Neural cell (in vitro differentiated cells): ENCODE results near the gene ADAMTSL2. TPM values are rescaled to one million over a fixed set of nuclear protein-coding genes. Genes with fewer than 3 reads are reported as not detected.

Experiments
- H2AFZ ChIP-seq: fragments of 200-600, 300-800 bp; sonication (generic), shearing (Covaris generic); 2 replicates; pipeline ENCODE4 v1.6.0; 2014; ENCODE audit warnings: low read depth, mild to moderate bottlenecking, antibody characterized with exemption, low read length, moderate library complexity
- H3F3A ChIP-seq: fragments of 200-600 bp; shearing (Covaris generic); 2 replicates; pipeline ENCODE4 v1.6.1; 2016; ENCODE audit warnings: mild to moderate bottlenecking, moderate library complexity, mixed read lengths, antibody characterized with exemption, low read length; ENCODE audit not compliant: insufficient read depth, poor library complexity, severe bottlenecking
- H3K27ac ChIP-seq: fragments of 200-600, 300-800 bp; sonication (generic), shearing (Covaris generic); 2 replicates; pipeline ENCODE4 v1.5.1; 2014; ENCODE audit warnings: mild to moderate bottlenecking, low read length, moderate library complexity
- H3K27me3 ChIP-seq: fragments of 300-800, 200-600 bp; sonication (generic), shearing (Covaris generic); 2 replicates; pipeline ENCODE4 v1.6.0; 2014; ENCODE audit warnings: mild to moderate bottlenecking, low read depth, low read length, moderate library complexity; ENCODE audit not compliant: insufficient read depth
- H3K36me3 ChIP-seq: fragments of 300-800, 200-600 bp; sonication (generic), shearing (Covaris generic); 2 replicates; pipeline ENCODE4 v1.5.1; 2014; ENCODE audit warnings: mild to moderate bottlenecking, antibody characterized with exemption, low read length, moderate library complexity; ENCODE audit not compliant: insufficient read depth
- H3K4me2 ChIP-seq: fragments of 300-800, 200-600 bp; sonication (generic), shearing (Covaris generic); 2 replicates; pipeline ENCODE4 v1.6.0; 2014; ENCODE audit warnings: mild to moderate bottlenecking, low read length
- H3K4me3 ChIP-seq: fragments of 300-800, 200-600 bp; sonication (generic), shearing (Covaris generic); 2 replicates; pipeline ENCODE4 v1.5.1; 2014; ENCODE audit warnings: mild to moderate bottlenecking, low read length, moderate library complexity
- H3K79me2 ChIP-seq: fragments of 200-600 bp; shearing (Covaris generic); replicated peaks from 2 replicates; pipeline ENCODE4 v1.6.0; 2014; ENCODE audit warnings: mild to moderate bottlenecking, low read length, moderate library complexity; ENCODE audit not compliant: insufficient read depth
- H3K9ac ChIP-seq: fragments of 300-800, 200-600 bp; sonication (generic), shearing (Covaris generic); 2 replicates; pipeline ENCODE4 v1.6.1; 2016; ENCODE audit warnings: mild to moderate bottlenecking, low read length, mixed read lengths
- H3K9me2 ChIP-seq: fragments of 200-600 bp; shearing (Covaris generic); 2 replicates; pipeline ENCODE4 v1.6.1; 2016; ENCODE audit warnings: mild to moderate bottlenecking, low read length, mixed read lengths; ENCODE audit not compliant: insufficient read depth
- H3K9me3 ChIP-seq: fragments of 200-600, 300-800 bp; sonication (generic), shearing (Covaris generic); 2 replicates; pipeline ENCODE4 v1.6.1; 2016; ENCODE audit warnings: mild to moderate bottlenecking, mixed run types, low read length, moderate library complexity, mixed read lengths
- H4K20me1 ChIP-seq: fragments of 200-600 bp; shearing (Covaris generic); 2 replicates; pipeline ENCODE4 v1.6.1; 2016; ENCODE audit warnings: mild to moderate bottlenecking, mixed run types; ENCODE audit not compliant: insufficient read depth
- CTCF ChIP-seq: fragments of 450-650 bp; IDR thresholded peaks from 2 replicates; pipeline ENCODE4 v1.5.1; 2014; ENCODE audit warnings: antibody characterized with exemption, mild to moderate bottlenecking, moderate library complexity; ENCODE audit not compliant: poor library complexity, severe bottlenecking
- EP300 ChIP-seq: fragments of 450-650 bp; conservative IDR thresholded peaks from 2 replicates; pipeline ENCODE4 v1.6.1; 2014; ENCODE audit warnings: antibody characterized with exemption, mild to moderate bottlenecking, moderate library complexity; ENCODE audit not compliant: poor library complexity, severe bottlenecking
- EZH2 ChIP-seq: fragments of 200-600, 300-800 bp; shearing (Covaris generic), sonication (generic); IDR thresholded peaks from 2 replicates; pipeline ENCODE4 v1.6.1; 2014; ENCODE audit warnings: antibody characterized with exemption, low read length, borderline replicate concordance, mild to moderate bottlenecking; ENCODE audit not compliant: insufficient read depth, poor library complexity, severe bottlenecking
- MXI1 ChIP-seq: fragments of 450-650 bp; conservative IDR thresholded peaks from 2 replicates; pipeline ENCODE4 v1.6.1; 2014; ENCODE audit warnings: antibody characterized with exemption, mild to moderate bottlenecking; ENCODE audit not compliant: poor library complexity, severe bottlenecking
- POLR2AphosphoS5 ChIP-seq: IDR thresholded peaks from 2 replicates; pipeline ENCODE4 v1.6.1; 2012
- RAD21 ChIP-seq: fragments of 450-650 bp; conservative IDR thresholded peaks from 2 replicates; pipeline ENCODE4 v1.6.1; 2014; ENCODE audit warnings: antibody characterized with exemption, mild to moderate bottlenecking, moderate library complexity
- REST ChIP-seq: IDR thresholded peaks from 2 replicates; pipeline ENCODE4 v1.6.1; 2012; ENCODE audit warnings: borderline replicate concordance
- SMC3 ChIP-seq: fragments of 450-650 bp; conservative IDR thresholded peaks from 2 replicates; pipeline ENCODE4 v1.6.1; 2014; ENCODE audit warnings: antibody characterized with exemption, mild to moderate bottlenecking, moderate library complexity; ENCODE audit not compliant: poor library complexity
- TAF1 ChIP-seq: IDR thresholded peaks from 2 replicates; pipeline ENCODE4 v1.6.1; 2012; ENCODE audit warnings: low read depth
- polyA plus RNA-seq: library from polyadenylated mRNA; depleted of rRNA; stranded (reverse); fragments of >200 nt; gene quantifications from 2 replicates; pipeline ENCODE4 v1.2.3, GENCODE V29; 2014

The ADAMTSL2 gene
- polyA plus RNA-seq, 1 donor from 2014 or later = 0.85 TPM

GRCh38 chr9:133566817-133567216, 32.3 kb downstream of the ADAMTSL2 start:
- no peaks in the 10 kb centered on the region for H3K36me3 ChIP-seq
- H3K4me3 ChIP-seq = no peak overlapping the region
- no peaks in the 10 kb centered on the region for H3K9me2 ChIP-seq
- no peaks in the 10 kb centered on the region for H3F3A ChIP-seq
- no peak overlapping the region for H3K4me2 ChIP-seq
- H3K27ac ChIP-seq = no peak overlapping the region
- no peaks in the 10 kb centered on the region for H3K27me3 ChIP-seq
- TF ChIP-seq POLR2AphosphoS5 = no peak
- no peak for TF ChIP-seq SMC3
- no peak for TF ChIP-seq CTCF
- no peak for TF ChIP-seq RAD21
- TF ChIP-seq EZH2 = no peak
- TF ChIP-seq MXI1 = no peak
- no peak for TF ChIP-seq TAF1
- no peak for TF ChIP-seq EP300
- no peak for TF ChIP-seq REST
- H2AFZ ChIP-seq = no peak overlapping the region
- H3K9ac ChIP-seq = no peak overlapping the region
- no peaks in the 10 kb centered on the region for H3K9me3 ChIP-seq
- H4K20me1 ChIP-seq = no peaks in the 10 kb centered on the region
- H3K79me2 ChIP-seq = no peaks in the 10 kb centered on the region

GRCh38 chr9:133568186-133568585, 33.7 kb downstream of the ADAMTSL2 start:
- Histone ChIP-seq H4K20me1 (no peaks in the 10 kb centered on the region), H3K9me3 (no peaks in the 10 kb centered on the region), H3F3A (no peaks in the 10 kb centered on the region), H3K27me3 (no peaks in the 10 kb centered on the region), H3K36me3 (no peaks in the 10 kb centered on the region), H3K4me3 (no peak overlapping the region), H3K4me2 (no peak overlapping the region), H3K79me2 (no peaks in the 10 kb centered on the region), H3K27ac (no peak overlapping the region), H2AFZ (no peak overlapping the region), H3K9ac (no peak overlapping the region), H3K9me2 (no peaks in the 10 kb centered on the region)
- TF ChIP-seq RAD21 (no peak), REST (no peak), TAF1 (no peak), SMC3 (no peak), POLR2AphosphoS5 (no peak), EZH2 (no peak)
